Spleen (tissue), 7 donors: ENCODE data around the gene UGT1A3.

Source experiments
- CTCF ChIP-seq, 11 experiments: fragments of 200-600 bp in 7 of 11; fragments of 450-650 bp in 4 of 11; sonication (generic) in 4 of 11; IDR thresholded peaks in 8 of 11; conservative IDR thresholded peaks in 3 of 11; 1 replicate in 7 of 11; 2 replicates in 4 of 11; pipeline versions ENCODE4 v1.4.0 to v1.8.0; 2016 to 2021; ENCODE audit warnings: antibody characterized with exemption in 11 of 11, inconsistent platforms in 4 of 11, mild to moderate bottlenecking in 1 of 11
- POLR2A ChIP-seq, 3 donors: fragments of 450-650 bp; IDR thresholded peaks; one replicate each; pipeline ENCODE4 v1.5.1; 2017; ENCODE audit warnings: antibody characterized with exemption in 3 of 3, mild to moderate bottlenecking in 1 of 3
- POLR2AphosphoS5 ChIP-seq, 3 donors: sonication (generic); formaldehyde crosslinking; IDR thresholded peaks; one replicate each; pipeline ENCODE4 v1.5.1; 2017; ENCODE audit warnings: antibody characterized with exemption in 3 of 3
- donor health status: DM: no; HTN: no; CAD: no; lungs with moderate emphysema.
- donor health status: DM: no; HTN: no; CAD: no.
- donor health status: DM: no; HTN: no; CAD: no.

- TF ChIP-seq POLR2A (IDR thresholded peaks at IDR 0.05) (no peak), CTCF (IDR thresholded peaks at IDR 0.05 in 8 of 11, conservative IDR thresholded peaks at IDR 0.05 in 3 of 11) (no peak), POLR2AphosphoS5 (IDR thresholded peaks at IDR 0.05) (no peak)
Measured at GRCh38 chr2:233815861-233816260, 87.0 kb downstream of the UGT1A3 start.
